Heart left ventricle (tissue), 13 donors: ENCODE results near the gene MCHR1.

Source experiments
- CTCF ChIP-seq, 12 donors: fragments of 200-600 bp; sonication (generic) in 4 of 12; IDR thresholded peaks; one replicate each; pipeline versions ENCODE4 v1.5.0 to v1.8.0; 2018 to 2022; ENCODE audit warnings: antibody characterized with exemption in 12 of 12, mild to moderate bottlenecking in 5 of 12
- POLR2A ChIP-seq, 2 donors: fragments of 450-650 bp; IDR thresholded peaks; one replicate each; pipeline ENCODE4 v1.6.1; 2017; ENCODE audit warnings: antibody characterized with exemption in 2 of 2, mild to moderate bottlenecking in 2 of 2, moderate library complexity in 2 of 2
- donor health status: ischemic (EF 13 %, LVEDD 7.1; RV severe dilation, severe dysfunction).
- donor health status: DM: no; HTN: yes; CAD: no.
- donor health status: DM: no; HTN: no; CAD: no.
- donor health status: ischemic (EF 25% LVEDD 6.9; RV normal size, moderate dysfunction).
- donor health status: ischemic (EF 25% LVEDD 5.7; RV mildly dilated, moderate dysfunction).
- donor health status: ischemic (EF 35%, LVEDD 5.7; RV mildly dilated, moderate dysfunction).
- donor health status: nonischemic (EF 11% LVEDD 7.7; RV severe dilation, severe dysfunction).
- donor health status: DM: yes; HTN: yes; CAD: no.
- donor health status: PGD.
- donor health status: ischemic (EF 29% LVEDD 5.4; RV normal size, mild dysfunction).
- donor health status: nonischemic (EF 23%, LVEDD 6.1; RV moderate dilation, normal function).

GRCh38 chr22:40680819-40681183, 1.5 kb downstream of the MCHR1 start:
- TF ChIP-seq CTCF (IDR thresholded peaks at IDR 0.05) (no peak), POLR2A (IDR thresholded peaks at IDR 0.05) (no peak)
